HepG2 (cell line): Measurements from ENCODE around the gene ITCH. TPM values are rescaled to one million over a fixed set of nuclear protein-coding genes. Genes with fewer than 3 reads are reported as not detected.

ENCODE experiments used
- CHD4 ChIP-seq: fragments of 200-600 bp; sonication (generic); IDR thresholded peaks from 2 replicates; pipeline ENCODE4 v1.7.0; 2017; ENCODE audit warnings: mild to moderate bottlenecking, low read length, borderline replicate concordance
- DDIT3 ChIP-seq: sonication (generic); formaldehyde crosslinking; IDR thresholded peaks from 2 replicates; pipeline ENCODE4 v1.4.0; 2020; ENCODE audit warnings: mild to moderate bottlenecking, missing genetic modification reagents
- DRAP1 ChIP-seq: IDR thresholded peaks from 2 replicates; pipeline ENCODE4 v1.6.1; 2016; ENCODE audit warnings: missing genetic modification reagents, missing compliant biosample characterization
- E2F5 ChIP-seq: sonication (generic); formaldehyde crosslinking; conservative IDR thresholded peaks from 2 replicates; pipeline ENCODE4 v1.4.0; 2020; ENCODE audit warnings: missing genetic modification reagents
- HNF4A ChIP-seq: sonication (generic); formaldehyde crosslinking; IDR thresholded peaks from 2 replicates; pipeline ENCODE4 v1.4.0; 2020; ENCODE audit warnings: missing genetic modification reagents
- HOXD1 ChIP-seq: sonication (generic); formaldehyde crosslinking; IDR thresholded peaks from 2 replicates; pipeline ENCODE4 v1.5.0; 2020; ENCODE audit warnings: missing genetic modification reagents
- MEIS2 ChIP-seq: sonication (generic); formaldehyde crosslinking; IDR thresholded peaks from 2 replicates; pipeline ENCODE4 v1.9.0; 2021; ENCODE audit warnings: mild to moderate bottlenecking, missing genetic modification reagents
- MLX ChIP-seq: IDR thresholded peaks from 2 replicates; pipeline ENCODE4 v1.6.1; 2016
- MTA3 ChIP-seq: sonication (generic); formaldehyde crosslinking; IDR thresholded peaks from 2 replicates; pipeline ENCODE4 v1.4.0; 2020; ENCODE audit warnings: missing genetic modification reagents
- POGK ChIP-seq: sonication (generic); formaldehyde crosslinking; conservative IDR thresholded peaks from 2 replicates; pipeline ENCODE4 v1.8.0; 2022; ENCODE audit warnings: mild to moderate bottlenecking, moderate library complexity, missing genetic modification reagents
- POLR2A ChIP-seq, 2 experiments: IDR thresholded peaks; 2 replicates each; pipeline ENCODE4 v1.6.1; 2011; ENCODE audit warnings: low read depth in 2 of 2, low read length in 2 of 2, mild to moderate bottlenecking in 1 of 2, moderate library complexity in 1 of 2; ENCODE audit not compliant: insufficient read depth in 1 of 2
- SRSF1 ChIP-seq: fragments of 200-400 bp; formaldehyde crosslinking; optimal IDR thresholded peaks from 2 replicates; pipeline ENCODE3; 2017; ENCODE audit warnings: mild to moderate bottlenecking, low read depth, low read length, moderate library complexity
- STAG1 ChIP-seq: sonication (generic); formaldehyde crosslinking; IDR thresholded peaks from 2 replicates; pipeline ENCODE4 v1.4.0; 2020; ENCODE audit warnings: missing genetic modification reagents
- THYN1 ChIP-seq: sonication (generic); formaldehyde crosslinking; IDR thresholded peaks from 2 replicates; pipeline ENCODE4 v1.8.1; 2023; ENCODE audit warnings: low read depth, mild to moderate bottlenecking, moderate library complexity, missing genetic modification reagents, borderline replicate concordance
- ZBTB38 ChIP-seq: sonication (generic); formaldehyde crosslinking; IDR thresholded peaks from 2 replicates; pipeline ENCODE4 v1.5.1; 2020; ENCODE audit warnings: mild to moderate bottlenecking, missing genetic modification reagents
- ZNF362 ChIP-seq: sonication (generic); formaldehyde crosslinking; IDR thresholded peaks from 2 replicates; pipeline ENCODE4 v1.4.0; 2020; ENCODE audit warnings: missing genetic modification reagents, mild to moderate bottlenecking, borderline replicate concordance
- ZNF556 ChIP-seq: sonication (generic); formaldehyde crosslinking; IDR thresholded peaks from 2 replicates; pipeline ENCODE4 v1.4.0; 2020; ENCODE audit warnings: mild to moderate bottlenecking, missing genetic modification reagents, borderline replicate concordance
- ZNF564 ChIP-seq: sonication (generic); formaldehyde crosslinking; IDR thresholded peaks from 2 replicates; pipeline ENCODE4 v1.8.1; 2023; ENCODE audit warnings: mild to moderate bottlenecking, missing genetic modification reagents
- ZNF572 ChIP-seq: sonication (generic); formaldehyde crosslinking; IDR thresholded peaks from 2 replicates; pipeline ENCODE4 v1.5.1; 2020; ENCODE audit warnings: mild to moderate bottlenecking, missing genetic modification reagents
- ZNF724P ChIP-seq: sonication (generic); formaldehyde crosslinking; IDR thresholded peaks from 2 replicates; pipeline ENCODE4 v1.8.0; 2022; ENCODE audit warnings: missing genetic modification reagents, borderline replicate concordance
- ZNF772 ChIP-seq: sonication (generic); formaldehyde crosslinking; IDR thresholded peaks from 2 replicates; pipeline ENCODE4 v1.5.0; 2020; ENCODE audit warnings: mild to moderate bottlenecking, missing genetic modification reagents
- ZNF784 ChIP-seq: sonication (generic); formaldehyde crosslinking; IDR thresholded peaks from 2 replicates; pipeline ENCODE4 v1.5.1; 2020; ENCODE audit warnings: missing genetic modification reagents, mild to moderate bottlenecking, borderline replicate concordance
- ZSCAN25 ChIP-seq: sonication (generic); formaldehyde crosslinking; IDR thresholded peaks from 2 replicates; pipeline ENCODE4 v1.8.0; 2022; ENCODE audit warnings: mild to moderate bottlenecking, missing genetic modification reagents
- ZSCAN29 ChIP-seq: sonication (generic); formaldehyde crosslinking; conservative IDR thresholded peaks from 2 replicates; pipeline ENCODE4 v1.4.0; 2020; ENCODE audit warnings: mild to moderate bottlenecking, missing genetic modification reagents
- polyA plus RNA-seq, 8 experiments: library from polyadenylated mRNA; depleted of rRNA in 3 of 8; stranded (reverse) in 7 of 8; unstranded in 1 of 8; fragments of >200 nt; fragmentation: Illumina TruSeq in 4 of 8; extraction: Trizol in 4 of 8; gene quantifications; 2 replicates each; pipeline versions ENCODE4 v1.2.1 to v1.2.3, GENCODE V29; 2011 to 2016; ENCODE audit warnings: low read depth in 4 of 8, missing spikeins in 1 of 8, mixed read lengths in 1 of 8; ENCODE audit not compliant: insufficient read depth in 1 of 8
- total RNA-seq, 5 experiments: library from RNA; depleted of rRNA; stranded (reverse); fragments of >200 nt; fragmentation: Illumina TruSeq; extraction: Trizol; gene quantifications; 2 replicates each; pipeline ENCODE4 v1.2.3, GENCODE V29; 2016; ENCODE audit warnings: low read depth in 1 of 5

ITCH gene
- total and polyA plus RNA-seq, 2 of the 13 experiments (the other 11 are each of a cell fraction or from before 2014, with no cell fraction given): 20.5 to 112 TPM

GRCh38 chr20:34334654-34335407 is 28.2 kb upstream of the ITCH start (continued):
- TF ChIP-seq ZNF784 (CRISPR knock-in tag) (no peak), MLX (CRISPR knock-in tag) (no peak), POGK (CRISPR knock-in tag) (no peak), ZSCAN25 (CRISPR knock-in tag) (peak; percentile 84; the same call in 1 of the 2 replicates), ZNF724P (0 out of 2 replicates have a peak, but pooled peaks have one; percentile 62), ZNF772 (CRISPR knock-in tag) (no peak), MTA3 (CRISPR knock-in tag) (no peak), DDIT3 (CRISPR knock-in tag) (no peak), ZNF564 (no peak), CHD4 (peak; percentile 98), HNF4A (CRISPR knock-in tag) (peak; percentile 38), DRAP1 (CRISPR knock-in tag) (peak; percentile 58), POLR2A (IDR thresholded peaks at IDR 0.05; ENCODE audit: insufficient read depth in 1 of 2, low read depth in 2 of 2, low read length in 2 of 2) (no peak), ZNF362 (no peak), SRSF1 (no peak), ZSCAN29 (CRISPR knock-in tag) (0 out of 2 replicates have a peak, but pooled peaks have one; percentile 42), HOXD1 (no peak), MEIS2 (CRISPR knock-in tag) (no peak), ZBTB38 (CRISPR knock-in tag) (no peak), THYN1 (CRISPR knock-in tag) (no peak), ZNF572 (CRISPR knock-in tag) (peak; percentile 79; the same call in 1 of the 2 replicates), ZNF556 (CRISPR knock-in tag) (no peak; the same call in 1 of the 2 replicates), STAG1 (CRISPR knock-in tag) (no peak), E2F5 (CRISPR knock-in tag) (no peak)
